Colonic mucosa (tissue), 4 donors: ENCODE measurements around the gene PTGES2. TPM values are rescaled to one million over a fixed set of nuclear protein-coding genes. Genes with fewer than 3 reads are reported as not detected.
"Not testable (repeated sequence)": the region's sequence is repeated elsewhere in the genome, so short reads cannot be mapped to it uniquely, and the experiment has no call there.

ENCODE experiments used
- DNase-seq: peaks from one replicate; pipeline ENCODE4 v3.0.0-alpha.2; 2020
- H3K27ac ChIP-seq: fragments of 200-600 bp; one replicate; pipeline ENCODE4 v1.8.0; 2021
- H3K27me3 ChIP-seq: fragments of 200-600 bp; one replicate; pipeline ENCODE4 v1.8.0; 2021
- H3K36me3 ChIP-seq: fragments of 200-600 bp; one replicate; pipeline ENCODE4 v1.8.0; 2021
- H3K4me1 ChIP-seq: fragments of 200-600 bp; one replicate; pipeline ENCODE4 v1.8.0; 2021; ENCODE audit warnings: mild to moderate bottlenecking
- H3K4me3 ChIP-seq: fragments of 200-600 bp; one replicate; pipeline ENCODE4 v1.8.0; 2021
- H3K9ac ChIP-seq, 2 donors: one replicate each; pipeline ENCODE4 v1.7.0; 2013; ENCODE audit warnings: control low read depth in 2 of 2, low read depth in 2 of 2, low read length in 2 of 2
- H3K9me3 ChIP-seq: fragments of 200-600 bp; one replicate; pipeline ENCODE4 v1.8.0; 2021
- CTCF ChIP-seq: fragments of 200-600 bp; IDR thresholded peaks from one replicate; pipeline ENCODE4 v1.8.0; 2022; ENCODE audit warnings: antibody characterized with exemption, mild to moderate bottlenecking
- intact Hi-C: fragments of 100-400 bp; cut with DNase I; formaldehyde crosslinking; loops from one replicate; pipeline ENCODE4 v1.14.1; 2022
- total RNA-seq, 2 donors: library from RNA; stranded (reverse); fragmentation: NEBNext Ultra II Directional in 1 of 2; extraction: Animal tissue kit (Norgen Biotek cat#: 25700) in 1 of 2; gene quantifications; one replicate each; pipeline ENCODE4 v1.2.1, GENCODE V29; 2021
- donor health status: healthy.
- donor health status: DM: no; HTN: no; CAD: no.
- donor health status: DM: no; HTN: no; CAD: no.

Gene PTGES2
- total RNA-seq, 2 donors from 2014 or later: 93.7 to 142 TPM

- peak overlapping the region; percentile 32 for H3K4me3 ChIP-seq
- H3K36me3 ChIP-seq: no peaks in the 10 kb centered on the region
- no peak for TF ChIP-seq CTCF
- intact Hi-C loops: no loop called here
- peak overlapping the region; percentile 94 to 97 for H3K9ac ChIP-seq
- H3K4me1 ChIP-seq: peaks cover 20% of the 10 kb centered on the region
- no peak for DNase-seq
- H3K27ac ChIP-seq: peak overlapping the region; percentile 94
- H3K27me3 ChIP-seq: no peaks in the 10 kb centered on the region
- no peaks in the 10 kb centered on the region for H3K9me3 ChIP-seq
Measured at GRCh38 chr9:128113526-128114325, 13.8 kb downstream of the PTGES2 start.

GRCh38 chr9:128111726-128112125, 15.8 kb downstream of the PTGES2 start:
- DNase-seq, intact Hi-C loops, H3K9me3 ChIP-seq, H3K27me3 ChIP-seq: not testable (repeated sequence)
- H3K36me3 ChIP-seq: peaks cover 14% of the 10 kb centered on the region
- peak overlapping the region; percentile 32 for H3K4me3 ChIP-seq
- peak overlapping the region in 1 of 2 donors; percentile 70 for H3K9ac ChIP-seq
- peak overlapping the region; percentile 59 for H3K27ac ChIP-seq
- H3K4me1 ChIP-seq: peaks cover 15% of the 10 kb centered on the region

GRCh38 chr9:128109050-128109709, 18.3 kb downstream of the PTGES2 start:
- intact Hi-C loops: no loop called here
- Histone ChIP-seq H3K9ac (peak overlapping the region; percentile 12 to 81), H3K4me3 (peak overlapping the region; percentile 2), H3K27ac (peak overlapping the region; percentile 59), H3K9me3 (no peaks in the 10 kb centered on the region), H3K27me3 (no peaks in the 10 kb centered on the region), H3K4me1 (peaks cover 6% of the 10 kb centered on the region), H3K36me3 (peaks cover 18% of the 10 kb centered on the region)
- no peak for DNase-seq
- no peak for TF ChIP-seq CTCF

- Histone ChIP-seq H3K9ac (peak overlapping the region in 1 of 2 donors; percentile 81), H3K4me1 (peaks cover 13% of the 10 kb centered on the region), H3K27me3 (no peaks in the 10 kb centered on the region), H3K4me3 (no peak overlapping the region), H3K27ac (peak overlapping the region; percentile 59), H3K9me3 (no peaks in the 10 kb centered on the region), H3K36me3 (peaks cover 18% of the 10 kb centered on the region)
- TF ChIP-seq CTCF: no peak
- intact Hi-C loops: no loop called here
- DNase-seq: no peak
Measured at GRCh38 chr9:128108269-128109049, 19.1 kb downstream of the PTGES2 start.

- Histone ChIP-seq H3K4me3 (no peak overlapping the region), H3K36me3 (peaks cover 18% of the 10 kb centered on the region)
- DNase-seq: no peak
Measured at GRCh38 chr9:128107468-128108268, 19.9 kb downstream of the PTGES2 start.

More at GRCh38 chr9:128107468-128108268, 19.9 kb downstream of the PTGES2 start:
- Histone ChIP-seq H3K27ac (peak overlapping the region; percentile 59), H3K9ac (peak overlapping the region in 1 of 2 donors; percentile 34), H3K4me1 (peaks cover 16% of the 10 kb centered on the region), H3K9me3 (no peaks in the 10 kb centered on the region), H3K27me3 (no peaks in the 10 kb centered on the region)
- intact Hi-C loops: no loop called here
- no peak for TF ChIP-seq CTCF
